Chondrocyte (in vitro differentiated cells): Measurements from ENCODE around the gene NFKBIZ. TPM values are rescaled to one million over a fixed set of nuclear protein-coding genes. Genes with fewer than 3 reads are reported as not detected.

Source experiments
- DNase-seq: peaks from one replicate; pipeline ENCODE4 v3.0.0; 2021; ENCODE audit warnings: mixed read lengths, low spot score
- H3K27ac Mint-ChIP-seq: one replicate; pipeline ENCODE4 v1.8.0; 2021; ENCODE audit warnings: mild to moderate bottlenecking, moderate library complexity, mixed read lengths; ENCODE audit not compliant: unreplicated experiment
- H3K27me3 Mint-ChIP-seq: 2 replicates; pipeline ENCODE4 v1.8.0; 2021; ENCODE audit warnings: low read depth, mixed read lengths
- H3K36me3 Mint-ChIP-seq: 2 replicates; pipeline ENCODE4 v1.8.0; 2021; ENCODE audit warnings: low read depth, mixed read lengths
- H3K4me1 Mint-ChIP-seq: 2 replicates; pipeline ENCODE4 v1.8.0; 2021; ENCODE audit warnings: low read depth, mild to moderate bottlenecking, mixed read lengths
- H3K4me3 Mint-ChIP-seq: one replicate; pipeline ENCODE4 v1.8.0; 2021; ENCODE audit warnings: mild to moderate bottlenecking, moderate library complexity, mixed read lengths; ENCODE audit not compliant: unreplicated experiment
- H3K9me3 Mint-ChIP-seq: 2 replicates; pipeline ENCODE4 v1.8.0; 2021; ENCODE audit warnings: low read depth, mixed read lengths
- total RNA-seq: library from RNA; stranded (reverse); gene quantifications from 3 replicates; pipeline ENCODE4 v1.2.1, GENCODE V29; 2021
- TF ChIP-seq, protein P1 (sequence below): fragments of 200-600 bp; sonication (generic); IDR thresholded peaks from 2 replicates; pipeline ENCODE4 v1.5.0; 2021; ENCODE audit warnings: antibody characterized with exemption, mild to moderate bottlenecking, moderate library complexity

NFKBIZ gene
- total RNA-seq, 1 donor from 2014 or later = 18.9 TPM

DNA sequence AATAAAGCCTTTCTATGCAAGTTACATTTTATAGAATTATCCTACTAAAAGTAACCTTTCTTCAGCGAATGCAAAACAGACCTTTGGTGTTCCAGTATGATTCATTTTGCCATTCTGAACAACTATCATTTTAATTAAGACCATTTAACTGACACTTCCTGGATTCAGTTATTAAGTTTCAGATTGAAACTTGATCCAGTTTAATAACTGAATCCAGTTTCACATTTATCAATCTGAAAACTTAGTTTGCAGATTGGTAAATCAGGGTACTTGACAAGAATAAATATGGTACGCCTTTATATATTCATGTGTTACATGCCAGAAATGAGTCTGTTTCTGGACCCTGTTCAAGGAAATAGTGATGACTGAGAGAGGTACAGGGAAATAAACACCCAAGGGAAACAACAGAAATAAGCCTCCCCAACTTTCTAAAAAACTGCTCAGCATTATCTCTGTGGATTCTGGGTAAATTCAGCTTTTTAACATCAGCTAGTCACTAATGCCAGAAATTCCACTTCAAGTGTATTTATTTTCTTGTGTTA, 23.3 kb upstream of the NFKBIZ start:
- Mint-ChIP-seq H3K27ac (peak overlapping the region; percentile 71), H3K4me1 (peaks cover 42% of the 10 kb centered on the region), H3K36me3 (peaks cover 13% of the 10 kb centered on the region), H3K4me3 (no peak overlapping the region), H3K9me3 (no peaks in the 10 kb centered on the region), H3K27me3 (no peaks in the 10 kb centered on the region)
- DNase-seq = no peak
- TF ChIP-seq, protein P1, sequence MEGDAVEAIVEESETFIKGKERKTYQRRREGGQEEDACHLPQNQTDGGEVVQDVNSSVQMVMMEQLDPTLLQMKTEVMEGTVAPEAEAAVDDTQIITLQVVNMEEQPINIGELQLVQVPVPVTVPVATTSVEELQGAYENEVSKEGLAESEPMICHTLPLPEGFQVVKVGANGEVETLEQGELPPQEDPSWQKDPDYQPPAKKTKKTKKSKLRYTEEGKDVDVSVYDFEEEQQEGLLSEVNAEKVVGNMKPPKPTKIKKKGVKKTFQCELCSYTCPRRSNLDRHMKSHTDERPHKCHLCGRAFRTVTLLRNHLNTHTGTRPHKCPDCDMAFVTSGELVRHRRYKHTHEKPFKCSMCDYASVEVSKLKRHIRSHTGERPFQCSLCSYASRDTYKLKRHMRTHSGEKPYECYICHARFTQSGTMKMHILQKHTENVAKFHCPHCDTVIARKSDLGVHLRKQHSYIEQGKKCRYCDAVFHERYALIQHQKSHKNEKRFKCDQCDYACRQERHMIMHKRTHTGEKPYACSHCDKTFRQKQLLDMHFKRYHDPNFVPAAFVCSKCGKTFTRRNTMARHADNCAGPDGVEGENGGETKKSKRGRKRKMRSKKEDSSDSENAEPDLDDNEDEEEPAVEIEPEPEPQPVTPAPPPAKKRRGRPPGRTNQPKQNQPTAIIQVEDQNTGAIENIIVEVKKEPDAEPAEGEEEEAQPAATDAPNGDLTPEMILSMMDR = no peak

DNA sequence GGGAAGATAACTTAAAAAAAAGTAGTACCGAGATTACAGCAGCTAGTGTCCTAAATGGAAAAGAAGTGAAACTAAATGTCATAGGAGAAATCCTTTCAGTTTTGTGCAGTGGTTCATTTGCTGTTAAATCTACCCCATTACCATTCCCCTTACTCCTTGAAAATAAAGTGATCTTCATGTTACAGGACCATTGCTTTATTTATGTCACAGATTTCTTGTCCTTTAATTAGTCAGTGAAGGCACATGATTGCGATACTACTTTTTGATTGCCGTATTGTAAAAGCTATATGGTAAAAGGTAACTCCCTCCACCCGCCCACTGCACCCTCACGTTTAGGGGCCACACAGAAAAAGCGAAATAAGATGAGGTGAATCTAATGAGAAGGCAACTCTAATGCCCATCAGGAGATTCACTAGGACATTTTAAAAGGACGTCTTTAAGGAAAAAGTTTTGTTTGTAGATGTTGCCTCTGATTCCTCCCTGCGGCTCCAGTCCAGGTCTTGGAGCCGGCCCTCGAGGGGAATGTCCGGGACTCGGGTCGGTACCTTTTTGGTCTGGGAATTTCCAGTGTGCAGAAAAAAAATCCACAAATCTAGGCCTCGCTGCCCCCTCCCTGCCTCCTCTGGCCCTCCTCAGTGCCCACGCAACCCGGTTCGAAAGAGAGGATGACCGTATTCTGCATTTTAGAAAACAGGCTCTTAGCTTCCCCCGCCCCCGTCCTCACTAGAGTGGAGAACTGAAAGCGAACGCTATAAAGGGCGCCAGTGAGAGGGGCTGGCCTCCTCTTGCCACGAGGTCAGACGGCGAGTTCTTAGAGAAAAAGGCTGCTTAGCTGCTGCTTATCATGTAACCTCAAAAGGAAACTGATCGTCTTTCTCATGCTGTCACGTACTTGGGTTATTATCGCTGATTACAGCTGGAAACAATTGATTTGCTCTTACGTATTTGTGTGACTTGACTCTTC, 21.8 kb upstream of the NFKBIZ start:
- Mint-ChIP-seq H3K4me1 (peaks cover 46% of the 10 kb centered on the region), H3K4me3 (peak overlapping the region; percentile 84), H3K36me3 (peaks cover 4% of the 10 kb centered on the region), H3K9me3 (no peaks in the 10 kb centered on the region), H3K27me3 (no peaks in the 10 kb centered on the region), H3K27ac (peak overlapping the region; percentile 97)
- DNase-seq = no peak
- TF ChIP-seq, protein P1 = peak; percentile 19

DNA sequence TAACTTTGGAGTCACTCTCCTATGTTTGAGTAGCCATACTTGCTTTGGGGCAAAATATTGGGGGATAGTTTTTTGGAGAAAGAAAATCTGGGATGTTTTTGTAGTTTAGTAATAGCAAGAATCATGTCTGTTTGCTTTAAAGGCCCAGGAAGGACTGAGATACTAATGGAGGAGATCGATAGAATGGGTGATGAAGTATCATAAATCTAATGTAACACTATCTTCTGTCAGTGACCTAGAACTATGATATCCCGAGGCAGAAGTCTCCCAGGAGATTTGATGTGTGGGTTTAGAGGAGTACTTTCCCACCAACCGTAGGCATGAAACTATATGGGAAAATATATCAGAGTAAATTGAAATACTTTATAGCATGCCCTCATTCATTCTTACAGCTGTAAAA, 21.0 kb upstream of the NFKBIZ start:
- Mint-ChIP-seq H3K36me3 (peaks cover 6% of the 10 kb centered on the region), H3K4me1 (peaks cover 46% of the 10 kb centered on the region), H3K9me3 (no peaks in the 10 kb centered on the region), H3K4me3 (peak overlapping the region; percentile 84), H3K27me3 (no peaks in the 10 kb centered on the region), H3K27ac (peak overlapping the region; percentile 97)
- no peak for DNase-seq
- TF ChIP-seq, protein P1 = no peak

DNA sequence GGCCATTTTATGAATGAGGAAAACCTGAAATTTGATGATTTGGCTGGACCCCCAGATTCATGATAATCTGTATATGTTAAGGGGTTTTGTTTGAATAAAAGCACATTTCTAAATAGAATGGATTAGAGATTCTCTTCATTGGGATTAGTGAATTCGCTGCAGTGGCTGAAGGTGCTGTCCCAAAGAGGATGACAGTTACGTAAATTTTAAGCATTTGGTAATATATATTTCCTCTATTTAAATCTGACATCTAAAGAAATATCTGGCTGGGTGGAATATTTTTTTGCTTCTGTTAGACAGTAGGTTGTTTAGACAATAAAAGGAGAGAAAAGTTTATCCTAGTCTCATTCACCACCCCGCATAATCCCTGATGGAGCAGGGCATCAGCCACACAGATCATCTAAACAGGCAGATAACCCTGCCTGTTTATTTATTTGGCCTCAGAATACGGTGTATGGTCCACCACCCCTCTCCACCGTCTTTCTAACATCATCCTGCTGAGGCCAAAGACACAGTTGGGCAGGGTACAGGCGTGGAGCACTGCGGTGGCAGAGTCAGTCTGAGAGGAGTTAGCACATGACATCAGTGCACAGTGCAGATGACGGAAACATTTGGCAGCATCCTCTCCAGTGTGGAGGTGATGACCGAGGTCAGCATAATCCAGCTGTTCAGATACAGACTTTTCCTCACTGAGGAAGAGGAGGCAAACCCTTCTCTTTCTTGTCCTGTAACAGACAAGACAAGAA, 20.4 kb upstream of the NFKBIZ start:
- H3K4me1 Mint-ChIP-seq = peaks cover 46% of the 10 kb centered on the region
- H3K27me3 Mint-ChIP-seq = no peaks in the 10 kb centered on the region
- peak overlapping the region; percentile 97 for H3K27ac Mint-ChIP-seq
- H3K9me3 Mint-ChIP-seq = no peaks in the 10 kb centered on the region
- H3K4me3 Mint-ChIP-seq = peak overlapping the region; percentile 84
- peaks cover 6% of the 10 kb centered on the region for H3K36me3 Mint-ChIP-seq
- no peak for DNase-seq
- TF ChIP-seq, protein P1 = no peak

DNA sequence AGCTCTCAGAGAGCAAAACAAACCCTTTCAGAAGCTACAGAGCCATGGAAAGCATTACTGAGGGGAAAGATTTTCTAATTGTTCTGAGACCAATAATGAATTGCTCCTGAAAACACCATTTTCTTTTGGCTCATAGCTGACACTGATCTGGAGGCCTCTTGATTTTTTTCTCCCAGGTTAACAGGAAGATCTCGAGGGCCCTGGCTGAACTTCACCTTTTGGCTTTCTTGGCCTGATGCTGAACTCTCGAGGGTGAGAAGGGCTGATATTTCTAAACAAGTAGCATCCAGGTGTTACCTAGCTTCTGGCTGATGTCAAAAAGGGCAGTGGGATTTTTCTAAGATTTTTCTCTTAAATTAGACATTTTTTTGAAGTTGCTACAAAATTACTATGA, 19.9 kb upstream of the NFKBIZ start:
- no peaks in the 10 kb centered on the region for H3K27me3 Mint-ChIP-seq
- H3K36me3 Mint-ChIP-seq = peaks cover 6% of the 10 kb centered on the region
- no peak overlapping the region for H3K27ac Mint-ChIP-seq
- TF ChIP-seq, protein P1 = no peak
- no peaks in the 10 kb centered on the region for H3K9me3 Mint-ChIP-seq
- H3K4me3 Mint-ChIP-seq = no peak overlapping the region
- peaks cover 46% of the 10 kb centered on the region for H3K4me1 Mint-ChIP-seq
- DNase-seq = no peak
